Kidney glomerular epithelial cell (primary cell): Measurements from ENCODE around the gene EXPH5.

ENCODE experiments used
- DNase-seq: peaks from one replicate; lab custom pipeline; 2025; lab: John Stamatoyannopoulos, UW

EXPH5 gene

GRCh38 chr11:108562746-108563581 is 30.6 kb downstream of the EXPH5 start:
- peak; percentile 85 for DNase-seq

- DNase-seq: peak; percentile 77
Measured at GRCh38 chr11:108561535-108561991, 32.0 kb downstream of the EXPH5 start.

GRCh38 chr11:108559904-108560303 is 33.7 kb downstream of the EXPH5 start:
- DNase-seq: peak; percentile 46

GRCh38 chr11:108559340-108559739 is 34.2 kb downstream of the EXPH5 start:
- peak; percentile 72 for DNase-seq

- DNase-seq: no peak
Measured at GRCh38 chr11:108558222-108558621, 35.3 kb downstream of the EXPH5 start.

GRCh38 chr11:108556019-108556418 is 37.5 kb downstream of the EXPH5 start:
- DNase-seq: no peak

- no peak for DNase-seq
Measured at GRCh38 chr11:108551651-108552462, 41.7 kb downstream of the EXPH5 start.

- no peak for DNase-seq
Measured at GRCh38 chr11:108549319-108549885, 44.2 kb downstream of the EXPH5 start.

GRCh38 chr11:108545909-108546501 is 47.6 kb downstream of the EXPH5 start:
- no peak for DNase-seq

GRCh38 chr11:108543316-108543964 is 50.1 kb downstream of the EXPH5 start:
- DNase-seq: no peak

GRCh38 chr11:108541531-108541930 is 52.0 kb downstream of the EXPH5 start:
- DNase-seq: no peak

- DNase-seq: no peak
Measured at GRCh38 chr11:108538502-108538901, 55.1 kb downstream of the EXPH5 start.

- DNase-seq: no peak
Measured at GRCh38 chr11:108538022-108538424, 55.5 kb downstream of the EXPH5 start.

GRCh38 chr11:108536783-108537182 is 56.8 kb downstream of the EXPH5 start:
- DNase-seq: no peak

GRCh38 chr11:108535384-108535955 is 58.1 kb downstream of the EXPH5 start:
- DNase-seq: no peak

GRCh38 chr11:108534274-108534882 is 59.2 kb downstream of the EXPH5 start:
- no peak for DNase-seq

- DNase-seq: no peak
Measured at GRCh38 chr11:108530426-108530825, 63.1 kb downstream of the EXPH5 start.

GRCh38 chr11:108527382-108527781 is 66.2 kb downstream of the EXPH5 start:
- DNase-seq: no peak

GRCh38 chr11:108525161-108525560 is 68.4 kb downstream of the EXPH5 start:
- no peak for DNase-seq

- no peak for DNase-seq
Measured at GRCh38 chr11:108524422-108524821, 69.1 kb downstream of the EXPH5 start.

GRCh38 chr11:108522318-108522717 is 71.2 kb downstream of the EXPH5 start:
- no peak for DNase-seq
